ENCODE measurements around the gene LARGE1.

Gene LARGE1

DNA sequence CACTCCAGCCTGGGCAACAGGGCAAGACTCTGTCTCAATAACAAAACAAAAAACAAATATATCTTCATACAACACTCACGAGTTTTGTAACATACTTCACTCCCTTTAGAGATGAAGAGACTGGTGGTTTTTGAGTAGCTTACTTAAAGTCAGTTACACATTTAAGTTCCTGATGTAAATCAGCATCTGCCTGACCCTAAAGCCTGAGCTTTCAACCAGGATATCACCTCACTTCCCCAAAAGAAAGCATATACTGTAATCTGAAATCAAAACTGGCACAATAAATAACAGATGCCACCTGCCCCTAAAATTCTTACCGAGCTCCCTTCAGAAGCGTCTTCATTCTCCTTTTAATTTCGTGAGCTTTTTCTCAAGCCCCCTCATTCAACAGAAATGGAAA lies 31.5 kb downstream of the LARGE1 start:
- TF ChIP-seq, protein P1, sequence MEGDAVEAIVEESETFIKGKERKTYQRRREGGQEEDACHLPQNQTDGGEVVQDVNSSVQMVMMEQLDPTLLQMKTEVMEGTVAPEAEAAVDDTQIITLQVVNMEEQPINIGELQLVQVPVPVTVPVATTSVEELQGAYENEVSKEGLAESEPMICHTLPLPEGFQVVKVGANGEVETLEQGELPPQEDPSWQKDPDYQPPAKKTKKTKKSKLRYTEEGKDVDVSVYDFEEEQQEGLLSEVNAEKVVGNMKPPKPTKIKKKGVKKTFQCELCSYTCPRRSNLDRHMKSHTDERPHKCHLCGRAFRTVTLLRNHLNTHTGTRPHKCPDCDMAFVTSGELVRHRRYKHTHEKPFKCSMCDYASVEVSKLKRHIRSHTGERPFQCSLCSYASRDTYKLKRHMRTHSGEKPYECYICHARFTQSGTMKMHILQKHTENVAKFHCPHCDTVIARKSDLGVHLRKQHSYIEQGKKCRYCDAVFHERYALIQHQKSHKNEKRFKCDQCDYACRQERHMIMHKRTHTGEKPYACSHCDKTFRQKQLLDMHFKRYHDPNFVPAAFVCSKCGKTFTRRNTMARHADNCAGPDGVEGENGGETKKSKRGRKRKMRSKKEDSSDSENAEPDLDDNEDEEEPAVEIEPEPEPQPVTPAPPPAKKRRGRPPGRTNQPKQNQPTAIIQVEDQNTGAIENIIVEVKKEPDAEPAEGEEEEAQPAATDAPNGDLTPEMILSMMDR (IDR thresholded peaks at IDR 0.05; ENCODE audit: insufficient read depth, missing control alignments): no peak
- FAIRE-seq: no peak
- no peak for DNase-seq (ENCODE audit: insufficient read length, low spot score)

DNA sequence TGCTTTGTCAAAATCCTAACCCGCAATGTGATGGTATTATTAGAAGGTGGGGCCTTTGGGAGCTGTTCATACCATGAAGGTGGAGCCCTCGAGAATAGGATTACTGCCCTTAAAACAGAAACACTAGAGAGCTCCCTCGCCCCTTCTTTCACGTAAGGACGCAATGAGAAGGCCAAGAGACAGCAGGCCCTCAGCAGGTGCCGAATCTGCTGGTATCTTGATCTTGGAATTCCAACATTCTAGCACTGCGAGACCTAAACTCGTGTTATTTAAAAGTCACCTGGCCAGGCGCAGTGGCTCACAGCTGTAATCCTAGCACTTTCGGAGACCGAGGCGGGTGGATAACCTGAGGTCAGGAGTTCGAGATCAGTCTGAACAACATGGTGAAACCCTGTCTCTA lies 33.1 kb downstream of the LARGE1 start:
- DNase-seq (ENCODE audit: insufficient read length, low spot score) (no peak), FAIRE-seq (no peak)
- TF ChIP-seq, protein P1 (IDR thresholded peaks at IDR 0.05; ENCODE audit: insufficient read depth, missing control alignments): no peak

DNA sequence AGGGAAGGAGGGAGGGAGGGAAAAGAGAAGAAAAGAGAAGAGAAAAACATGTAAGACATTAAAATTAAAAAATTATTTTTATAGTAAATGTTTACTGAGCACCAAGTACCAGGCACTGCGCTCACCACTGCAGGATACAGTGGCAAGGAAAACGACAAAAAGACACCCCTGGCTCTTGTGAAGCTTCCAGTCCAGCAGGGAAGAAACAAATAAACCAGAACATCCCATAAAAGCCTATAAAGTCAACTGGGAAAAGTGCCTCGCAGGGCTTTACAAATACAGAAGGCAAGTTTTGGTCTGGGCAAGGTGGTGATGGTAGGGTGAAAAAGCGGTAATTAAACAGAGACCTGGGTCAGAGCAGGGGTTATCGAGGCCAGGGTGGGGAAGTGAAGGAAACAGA lies 33.6 kb downstream of the LARGE1 start:
- TF ChIP-seq, protein P1 (IDR thresholded peaks at IDR 0.05; ENCODE audit: insufficient read depth, missing control alignments): no peak
- FAIRE-seq: no peak
- no peak for DNase-seq (ENCODE audit: insufficient read length, low spot score)

DNA sequence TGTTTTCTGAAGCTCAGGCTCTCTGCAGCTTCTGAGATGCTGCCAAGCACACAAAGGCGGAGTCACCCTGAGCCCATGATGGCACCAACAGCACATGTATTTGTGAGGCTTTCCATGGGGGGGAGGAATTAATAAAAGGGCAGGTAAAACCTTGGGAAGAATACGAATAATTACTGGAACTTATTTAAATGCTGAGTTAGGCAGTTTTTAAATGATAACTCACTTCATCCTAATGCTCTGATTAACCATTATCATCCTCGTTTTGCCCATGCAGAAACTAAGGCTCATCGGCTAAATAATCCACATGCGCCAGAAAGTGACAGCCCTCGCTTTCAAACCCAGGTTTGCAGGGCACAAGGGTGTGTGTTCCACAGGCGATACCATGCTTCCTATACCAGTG lies 35.4 kb downstream of the LARGE1 start:
- FAIRE-seq: no peak
- DNase-seq (ENCODE audit: insufficient read length, low spot score): no peak
- TF ChIP-seq, protein P1 (IDR thresholded peaks at IDR 0.05; ENCODE audit: insufficient read depth, missing control alignments): no peak

DNA sequence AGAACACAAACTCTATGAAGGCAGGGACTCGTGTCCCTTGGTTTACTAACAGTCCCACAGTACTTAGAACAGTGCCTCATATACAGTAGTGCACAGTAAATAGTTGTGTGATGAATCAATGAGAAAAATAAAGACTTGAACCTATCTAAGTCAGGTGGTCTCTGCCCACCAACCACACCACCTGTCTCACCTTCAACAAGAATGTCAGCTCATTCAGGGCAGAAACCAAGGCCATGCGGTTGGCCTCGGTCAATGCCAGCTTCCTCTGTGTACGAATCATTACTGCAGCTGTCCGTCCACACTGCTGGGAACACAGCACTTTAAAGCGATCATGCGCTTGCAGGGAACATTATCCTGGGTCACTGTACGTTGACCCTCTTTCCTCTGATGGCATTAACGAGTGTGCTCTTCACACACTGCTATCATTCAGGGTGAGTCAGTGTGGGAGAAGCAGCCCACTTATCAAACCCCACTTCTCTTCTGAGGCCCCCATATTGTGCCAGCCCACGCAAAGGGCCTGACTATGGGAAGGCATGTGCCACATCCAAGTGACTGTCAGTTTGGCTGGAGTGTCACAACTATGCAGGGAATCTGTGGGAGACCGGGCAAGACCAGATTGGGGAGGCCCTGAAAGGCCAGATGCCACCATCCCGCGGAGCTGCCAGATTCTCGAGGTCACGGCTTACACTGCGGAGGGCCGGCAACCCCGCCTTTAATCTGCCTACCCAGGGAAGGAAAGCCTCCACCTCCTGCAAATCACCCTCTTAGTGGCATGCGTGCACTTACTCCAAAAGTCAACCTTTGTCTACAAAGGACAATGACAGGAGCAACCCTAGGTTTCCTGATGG lies 36.1 kb downstream of the LARGE1 start:
- TF ChIP-seq, protein P1 (IDR thresholded peaks at IDR 0.05; ENCODE audit: insufficient read depth, missing control alignments): no peak
- DNase-seq (ENCODE audit: insufficient read length, low spot score): no peak
- no peak for FAIRE-seq

DNA sequence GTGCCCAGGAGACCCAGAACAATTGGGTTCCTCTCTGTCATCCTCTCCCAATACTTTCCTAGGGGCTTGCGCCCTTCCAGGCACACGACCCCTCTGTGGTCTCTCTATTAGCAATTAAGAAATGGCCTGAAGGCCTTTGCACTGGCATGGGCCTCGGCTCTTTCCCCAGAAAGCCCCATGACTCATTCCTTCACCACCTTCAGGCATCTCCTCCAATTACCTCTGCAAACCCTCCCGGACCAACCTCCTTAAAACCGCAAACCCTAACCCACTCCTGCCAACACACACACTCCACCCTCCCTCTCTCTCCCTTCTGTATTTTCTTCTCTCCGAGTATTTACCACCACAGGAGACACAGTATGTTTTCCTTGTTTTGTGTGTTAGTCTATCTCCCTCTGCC lies 36.7 kb downstream of the LARGE1 start:
- DNase-seq (ENCODE audit: insufficient read length, low spot score): no peak
- TF ChIP-seq, protein P1 (IDR thresholded peaks at IDR 0.05; ENCODE audit: insufficient read depth, missing control alignments): no peak
- no peak for FAIRE-seq

DNA sequence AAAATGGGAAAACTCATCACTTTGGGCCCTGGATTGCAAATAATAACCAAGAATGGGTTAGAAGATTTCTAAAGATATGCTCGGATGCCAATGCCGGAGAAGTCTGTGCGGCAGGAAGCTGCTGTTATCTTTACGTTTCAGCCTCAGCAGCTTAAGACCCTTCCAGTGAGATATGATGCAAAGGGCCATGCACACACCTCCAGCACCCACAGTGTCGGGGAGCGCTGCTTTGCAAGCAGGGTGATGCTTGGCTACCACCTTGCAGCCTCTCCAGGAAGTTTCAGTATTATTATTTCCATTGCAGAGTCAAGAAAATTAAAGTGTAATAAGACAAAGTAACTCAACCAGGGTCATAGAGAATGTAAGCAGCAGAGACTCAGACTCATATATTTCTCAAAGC lies 37.3 kb downstream of the LARGE1 start:
- TF ChIP-seq, protein P1 (IDR thresholded peaks at IDR 0.05; ENCODE audit: insufficient read depth, missing control alignments): no peak
- FAIRE-seq: no peak
- no peak for DNase-seq (ENCODE audit: insufficient read length, low spot score)
